Ramos (cell line): ENCODE results near the gene NPLOC4.

Experiments used
- in situ Hi-C: fragments of 300-500 bp; cut with MboI; formaldehyde crosslinking; loops from one replicate; pipeline ENCODE4 v1.14.3; 2022; ENCODE audit warnings: low sequenced_read_pairs; ENCODE audit not compliant: unreplicated experiment

The NPLOC4 gene

DNA sequence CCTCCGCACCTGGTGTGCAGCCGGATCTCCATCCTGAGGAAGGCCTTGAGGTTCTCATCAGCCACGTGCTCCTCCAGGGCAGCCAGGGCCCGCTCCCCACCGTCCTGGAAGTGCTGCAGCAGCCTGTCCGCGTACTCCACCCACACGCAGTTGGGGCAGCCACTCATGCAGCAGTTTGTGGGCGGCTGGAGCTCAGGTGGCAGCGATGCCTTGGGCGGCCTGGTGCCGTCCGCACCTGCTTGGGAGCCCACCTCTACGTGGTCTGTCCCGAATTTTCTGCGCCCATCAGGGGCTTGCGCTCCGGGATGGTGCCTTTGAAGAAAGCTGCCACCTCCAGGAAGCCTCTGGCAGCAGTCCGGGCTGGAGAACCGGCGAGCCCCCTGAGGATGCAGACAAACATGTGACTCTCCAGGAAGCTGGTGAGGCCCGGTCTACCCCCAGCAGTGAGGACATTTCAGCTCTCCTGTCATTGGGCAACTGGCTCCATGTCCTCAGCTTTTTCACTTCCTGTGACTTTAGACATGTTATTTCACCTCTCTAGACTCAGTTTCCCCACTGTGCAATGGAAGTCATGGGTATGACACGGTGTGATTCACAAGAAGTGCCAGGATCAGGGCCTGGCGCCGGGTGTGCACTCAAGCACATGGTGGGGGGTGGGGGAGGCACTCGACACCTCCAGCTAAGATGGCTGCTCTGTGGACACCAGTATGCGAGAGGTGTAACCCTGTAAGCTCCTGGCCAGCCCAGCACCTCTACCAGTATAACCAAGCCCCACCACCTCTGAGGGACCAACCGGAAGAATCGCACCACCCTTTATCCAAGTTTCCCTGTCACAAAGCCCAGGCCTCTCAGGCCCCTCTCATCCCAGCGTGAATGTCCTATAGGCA is 28.5 kb upstream of the NPLOC4 start:
- in situ Hi-C loops, result no loop called here

DNA sequence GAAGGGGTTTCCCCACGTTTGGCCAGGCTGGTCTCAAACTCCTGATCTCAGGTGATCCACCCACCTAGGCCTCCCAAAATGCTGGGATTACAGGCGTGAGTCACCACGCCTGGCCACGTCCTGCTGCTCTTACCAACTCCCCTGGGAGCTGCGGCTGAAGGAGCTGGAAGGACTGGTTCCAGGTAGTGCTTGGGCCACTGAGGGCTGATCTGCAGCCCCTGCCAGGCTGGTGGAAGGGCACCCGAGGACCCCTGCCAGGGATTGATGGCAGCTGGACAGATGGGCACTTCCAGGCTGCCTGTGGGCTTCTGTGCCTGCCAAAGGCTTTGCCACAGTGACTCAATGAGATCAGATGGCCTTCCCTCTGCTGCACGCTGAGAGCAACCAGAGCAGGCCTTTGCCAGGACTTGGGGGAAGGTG is 27.1 kb upstream of the NPLOC4 start:
- in situ Hi-C loops, result no loop called here

DNA sequence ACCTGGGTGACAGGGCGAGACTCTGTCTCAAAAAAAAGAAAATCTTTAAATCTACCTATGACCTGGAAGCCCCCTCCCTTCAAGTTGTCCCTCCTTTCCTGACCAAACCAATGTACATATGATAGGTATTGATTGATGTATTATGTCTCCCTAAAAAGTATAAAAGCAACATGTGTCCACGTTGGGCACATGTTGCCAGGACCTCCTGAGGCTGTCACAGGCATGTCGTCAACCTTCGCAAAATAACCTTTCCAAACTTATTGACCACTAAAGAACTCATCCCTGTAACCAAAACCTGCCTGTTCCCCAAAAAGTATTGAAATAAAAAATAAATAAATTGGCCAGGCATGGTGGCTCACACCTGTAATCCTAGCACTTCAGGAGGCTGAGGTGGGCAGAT is 25.1 kb upstream of the NPLOC4 start:
- in situ Hi-C loops, result no loop called here

DNA sequence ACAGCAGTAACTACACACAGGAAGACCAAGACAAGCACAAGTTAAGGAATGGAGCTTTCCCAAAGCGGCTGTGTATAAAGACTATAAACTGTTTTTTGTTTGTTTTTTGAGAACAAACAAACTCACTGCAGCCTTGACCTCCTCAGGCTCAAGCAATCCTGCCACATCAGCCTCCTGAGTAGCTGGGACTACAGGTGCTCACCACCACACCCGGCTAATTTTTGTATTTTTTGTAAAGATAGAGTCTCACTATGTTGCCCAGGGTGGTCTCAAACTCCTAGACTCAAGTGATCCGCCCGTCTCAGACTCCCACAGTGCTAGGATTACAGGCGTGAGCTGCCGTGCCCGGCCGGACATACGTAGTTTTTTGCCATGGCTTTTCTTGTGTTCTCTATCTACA is 23.5 kb upstream of the NPLOC4 start:
- in situ Hi-C loops, result no loop called here

DNA sequence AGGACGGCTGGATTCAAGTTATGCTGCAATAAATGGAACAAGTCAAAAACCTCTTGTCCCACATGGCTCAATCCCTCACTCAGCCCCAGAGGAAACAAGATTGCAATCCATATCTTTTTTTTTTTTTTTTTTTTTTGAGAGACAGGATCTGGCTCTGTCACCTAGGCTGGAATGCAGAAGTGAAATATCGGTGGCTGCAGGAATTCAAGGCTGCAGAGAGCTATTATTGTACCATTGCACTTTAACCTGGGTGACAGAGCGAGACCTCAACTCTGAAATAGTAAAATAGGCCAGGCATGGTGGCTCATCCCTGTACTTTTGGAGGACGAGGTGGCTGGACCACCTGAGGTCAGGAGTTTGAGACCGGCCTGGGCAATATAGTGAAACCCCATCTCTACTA is 22.1 kb upstream of the NPLOC4 start:
- in situ Hi-C loops, result no loop called here

DNA sequence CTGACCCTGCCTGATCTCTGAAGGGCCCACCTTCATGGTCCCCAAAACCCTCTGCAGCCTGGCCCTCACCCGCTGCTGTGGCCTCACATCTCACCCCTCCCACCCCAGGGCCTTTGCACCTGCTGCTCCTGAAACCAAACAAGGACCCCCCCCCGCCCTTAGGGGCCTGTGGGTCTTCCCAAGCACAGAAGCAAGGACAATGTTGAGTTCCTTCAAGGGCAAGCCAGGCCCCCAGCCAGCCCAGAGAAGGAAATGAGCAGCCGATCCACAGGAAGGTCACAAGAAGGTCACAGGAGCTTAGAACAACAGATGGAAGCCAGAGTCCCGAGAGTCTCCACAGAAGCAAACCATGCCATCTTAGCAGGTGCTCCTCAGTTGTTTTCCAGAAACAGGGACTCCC is 19.9 kb upstream of the NPLOC4 start:
- in situ Hi-C loops, result no loop called here

DNA sequence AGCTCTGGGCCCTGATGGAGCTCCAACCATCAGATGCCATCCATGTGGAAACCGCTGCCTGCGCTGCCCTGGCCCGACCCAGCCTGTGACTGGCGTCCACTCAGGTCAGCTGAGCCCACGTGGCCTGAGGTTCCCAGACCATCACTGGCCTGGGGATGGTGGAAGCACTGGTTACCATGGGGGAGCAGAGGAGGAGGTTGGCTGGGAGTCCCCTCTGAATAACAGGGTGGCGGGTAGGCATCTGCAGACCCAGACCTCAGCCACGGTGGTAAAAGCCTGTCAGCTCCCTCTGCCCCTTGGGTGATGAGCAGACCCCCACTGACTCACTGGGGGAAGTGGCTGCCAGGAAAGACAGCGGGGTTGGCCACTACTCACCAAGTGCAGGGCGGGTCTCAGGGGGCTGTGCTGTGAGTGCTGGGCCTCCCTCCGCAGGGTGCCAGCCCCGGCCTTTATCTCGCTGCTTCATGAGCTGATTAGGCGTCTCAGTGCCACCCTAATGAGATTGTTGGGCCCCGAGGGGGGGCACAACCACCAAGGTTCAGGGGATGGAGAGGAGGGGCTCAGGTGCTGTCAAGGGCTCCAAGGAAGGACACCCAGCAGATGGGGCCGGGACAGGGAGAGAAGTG is 19.3 kb upstream of the NPLOC4 start, which contains the start of gene PDE6G:
PDE6G (minus strand) TSS at position 425 of the 626 bp plus-strand sequence. CDS start 3,237 bp downstream, outside the sequence.
- in situ Hi-C loops, result no loop called here

DNA sequence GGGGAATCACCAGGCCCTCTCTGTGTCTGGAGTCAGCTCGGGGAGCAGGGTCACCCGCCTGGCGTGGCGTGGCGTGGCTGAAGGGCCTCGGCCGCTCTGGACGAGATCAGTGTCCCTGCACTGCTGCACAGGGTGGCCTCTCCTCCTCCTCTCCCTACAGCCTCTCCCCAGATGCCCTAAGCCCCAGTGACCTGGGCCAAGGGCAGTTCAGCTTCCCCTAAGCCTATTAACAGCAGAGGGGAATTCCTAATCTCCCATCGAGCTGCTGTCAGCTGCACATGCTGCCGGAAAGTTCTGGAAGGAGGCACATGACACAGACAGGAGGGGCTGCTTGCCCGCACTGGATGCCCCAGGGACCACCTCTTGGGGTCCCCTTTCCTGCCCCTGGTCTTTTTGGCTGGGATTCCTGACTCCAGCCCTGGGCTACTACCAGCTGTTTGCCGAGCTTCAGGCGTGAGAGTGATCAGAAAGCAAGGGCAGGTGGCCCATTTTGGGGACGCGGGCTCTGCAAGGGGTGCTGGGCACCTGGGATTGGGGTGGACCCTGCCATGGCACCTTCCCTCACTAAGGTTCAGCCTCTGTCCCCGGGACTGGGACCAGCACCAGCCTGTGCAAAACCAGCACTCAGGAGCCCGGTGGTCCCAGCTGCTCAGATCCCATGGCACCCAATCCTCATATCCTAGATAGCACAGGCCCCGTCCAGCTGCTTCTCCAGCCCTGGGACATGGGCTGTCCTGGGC is 18.6 kb upstream of the NPLOC4 start:
- in situ Hi-C loops, result no loop called here

DNA sequence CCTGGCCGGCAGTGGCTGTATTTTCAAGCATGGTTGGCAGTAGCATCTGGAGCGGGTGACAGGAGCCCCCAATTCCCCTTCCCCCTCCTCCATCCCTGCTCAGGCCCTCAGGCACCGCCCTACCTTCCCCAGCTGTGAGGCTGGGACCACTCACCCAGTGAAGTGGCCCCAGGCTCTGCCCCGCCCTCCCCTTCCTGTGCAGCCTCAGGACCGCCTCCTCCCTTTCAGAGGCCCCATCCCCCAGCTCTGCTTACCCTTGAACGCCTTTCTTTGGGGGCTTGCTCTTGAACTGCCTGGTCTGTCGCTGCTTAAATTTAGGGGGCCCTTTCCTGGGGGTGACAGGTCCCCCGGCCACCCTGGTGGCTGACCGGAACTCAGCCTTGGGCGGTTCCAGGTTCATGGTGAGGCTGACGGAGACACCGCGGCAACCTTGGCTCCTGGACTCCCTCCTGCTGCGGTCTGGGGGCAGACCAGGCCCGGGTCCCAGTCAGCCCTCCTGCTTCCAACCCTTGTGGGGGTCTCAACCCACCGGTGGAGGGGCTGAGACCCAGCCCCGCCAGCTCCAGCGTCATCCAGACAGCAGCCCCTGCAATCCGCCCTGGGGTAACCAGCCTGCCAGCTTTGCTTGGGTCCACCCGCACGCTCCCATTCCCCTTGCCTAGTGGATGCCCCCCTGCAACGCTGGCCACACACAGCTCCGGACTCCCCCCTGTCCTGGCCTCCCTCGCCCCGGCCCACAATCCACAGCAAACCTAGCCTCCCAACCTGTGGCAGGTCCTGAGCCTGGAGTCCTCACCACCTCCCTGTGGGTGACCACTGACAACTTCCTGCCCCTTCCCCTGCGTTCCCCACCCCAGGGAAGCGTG is 16.2 kb upstream of the NPLOC4 start:
- in situ Hi-C loops, result no loop called here

DNA sequence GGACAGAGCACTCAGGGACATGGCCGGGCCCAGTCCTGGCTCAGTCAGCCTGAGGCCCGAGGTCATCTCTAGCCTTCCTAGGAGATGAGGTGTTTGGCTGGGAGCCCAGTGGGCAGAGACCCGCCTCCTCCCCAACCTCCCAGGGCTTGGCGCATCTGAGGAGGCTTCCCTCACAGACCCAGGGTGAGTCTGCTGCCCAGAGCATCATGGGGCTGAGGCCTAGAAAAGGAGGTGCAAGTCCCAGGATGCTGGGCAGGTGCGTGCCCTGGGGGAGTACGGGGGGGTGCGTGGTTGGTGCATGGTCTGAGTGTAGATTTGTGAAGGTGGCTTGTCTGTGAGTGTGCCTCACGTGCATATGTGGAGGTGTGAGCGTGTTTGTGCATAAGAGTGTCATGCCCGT is 14.8 kb upstream of the NPLOC4 start:
- in situ Hi-C loops, result no loop called here

DNA sequence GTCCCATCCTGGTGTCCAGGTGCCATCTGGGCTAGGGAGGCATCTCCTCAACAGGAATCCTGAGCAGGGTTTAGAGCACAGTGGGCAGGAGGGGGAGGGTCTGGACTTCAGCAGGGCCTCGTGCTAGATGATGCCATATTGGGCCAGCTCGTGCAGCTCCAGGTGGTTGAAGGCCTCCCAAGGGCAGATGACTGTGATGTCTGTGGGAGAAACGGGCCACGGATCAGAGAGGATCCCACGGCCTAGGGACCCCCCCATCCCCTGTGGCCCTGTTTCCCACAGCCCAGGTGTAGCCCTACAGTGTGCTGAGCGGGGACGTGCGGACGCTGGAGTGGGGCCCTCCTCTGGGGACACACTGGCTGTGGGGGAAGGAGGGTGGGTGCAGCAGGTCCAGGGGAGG is 14.0 kb upstream of the NPLOC4 start:
- in situ Hi-C loops, result no loop called here

DNA sequence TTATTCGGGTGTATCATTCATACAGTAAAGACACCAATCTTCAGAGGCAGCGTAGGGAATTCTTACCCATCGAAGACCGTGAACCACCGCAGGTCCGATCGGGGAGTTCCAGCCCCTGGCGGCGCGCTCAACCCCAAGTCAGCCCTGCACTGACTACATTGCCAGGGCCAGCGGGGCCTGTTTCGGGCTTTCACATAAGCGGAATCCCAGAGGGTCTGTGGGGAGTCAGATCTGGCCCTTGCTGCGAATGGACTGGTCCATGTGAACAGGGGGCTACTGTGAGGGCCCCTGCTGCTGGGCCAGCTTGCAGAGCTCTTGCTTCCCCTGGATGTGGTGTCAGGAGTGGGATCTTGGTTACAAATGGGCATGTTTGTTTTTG is 11.8 kb upstream of the NPLOC4 start:
- in situ Hi-C loops, result no loop called here

DNA sequence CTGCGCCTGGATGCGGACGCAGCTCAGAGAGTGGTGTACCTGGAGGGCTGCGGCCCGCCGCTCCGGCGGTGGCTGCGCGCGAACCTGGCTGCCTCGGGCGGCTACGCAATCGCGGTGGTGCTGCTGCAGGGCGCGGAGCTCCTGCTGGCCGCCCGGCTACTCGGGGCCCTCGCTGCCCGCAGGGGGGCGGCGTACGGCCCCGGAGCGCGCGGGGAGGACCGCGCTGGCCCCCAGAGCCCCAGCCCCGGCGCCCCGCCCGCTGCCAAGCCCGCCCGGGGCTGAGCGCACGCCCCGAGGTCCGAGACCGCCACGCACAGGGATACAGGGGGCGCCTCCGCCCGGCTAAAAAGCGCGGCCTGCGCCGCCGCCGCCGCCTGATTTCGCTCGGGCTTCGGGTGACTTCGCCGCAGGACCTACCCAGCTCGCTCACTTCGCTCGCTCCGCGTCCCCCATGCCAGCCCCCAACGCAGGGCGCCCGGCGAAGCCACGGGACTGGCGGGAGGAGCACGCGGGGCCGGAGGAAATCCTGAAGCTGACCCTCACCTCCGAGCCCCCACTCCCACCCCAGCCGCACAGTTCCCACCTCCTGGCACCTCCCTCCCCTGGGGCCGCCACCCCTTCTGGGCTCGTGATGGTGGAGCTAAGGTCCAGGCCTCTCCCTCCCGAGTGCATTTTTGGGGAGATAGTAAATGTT is 11.2 kb upstream of the NPLOC4 start:
- in situ Hi-C loops, result no loop called here

DNA sequence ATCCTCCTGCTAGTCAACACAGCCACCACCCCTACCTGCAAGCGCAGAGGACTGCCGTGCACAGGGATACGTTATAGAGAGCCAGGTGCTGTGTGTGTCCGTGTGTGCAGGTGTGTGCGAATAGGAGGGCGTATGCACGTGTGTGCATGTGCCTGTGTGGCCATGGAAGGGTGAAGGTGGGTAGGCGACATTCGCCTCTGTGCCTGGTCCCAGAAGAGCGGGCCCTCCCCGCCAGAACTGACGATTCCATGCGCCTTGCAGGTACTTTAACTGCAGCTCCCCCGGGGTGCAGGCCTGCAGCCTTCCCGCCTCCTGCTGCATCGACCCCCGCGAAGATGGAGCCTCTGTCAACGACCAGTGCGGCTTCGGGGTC is 10.7 kb upstream of the NPLOC4 start:
- in situ Hi-C loops, result no loop called here

DNA sequence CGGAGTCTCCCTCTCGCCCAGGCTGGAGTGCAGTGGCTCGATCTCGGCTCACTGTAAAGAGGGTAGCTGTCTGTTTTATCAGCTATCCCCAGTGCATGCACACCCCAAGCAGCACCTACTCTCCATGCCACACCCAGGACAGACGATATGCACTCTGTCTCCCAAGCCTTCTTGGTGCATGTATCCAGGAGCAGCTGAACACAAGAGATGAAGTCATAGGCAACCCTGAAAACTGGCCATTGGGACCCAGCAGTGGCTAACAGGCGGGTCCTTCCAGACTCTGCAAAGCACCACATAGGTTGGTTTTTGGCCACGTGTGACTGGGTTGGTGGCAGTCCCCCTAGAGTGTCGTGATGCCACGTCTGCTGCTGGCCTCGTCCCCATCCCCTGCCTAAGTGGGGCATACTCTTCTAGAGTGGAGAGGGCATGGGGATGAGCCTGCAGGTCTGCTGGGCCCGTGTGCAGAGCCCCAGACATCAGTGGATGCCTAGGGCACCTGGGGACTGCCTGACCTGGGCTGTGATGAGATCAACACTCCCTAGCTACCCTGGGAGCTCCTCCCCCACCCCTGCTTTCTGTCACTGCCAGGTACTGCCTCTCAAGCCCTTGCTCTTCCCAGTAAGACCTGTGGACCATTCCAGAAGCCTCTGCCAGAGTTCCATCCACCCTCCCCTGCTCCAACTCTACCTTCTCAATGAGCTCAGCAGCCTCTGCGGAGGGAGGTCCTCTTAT is 10.1 kb upstream of the NPLOC4 start:
- in situ Hi-C loops, result no loop called here

DNA sequence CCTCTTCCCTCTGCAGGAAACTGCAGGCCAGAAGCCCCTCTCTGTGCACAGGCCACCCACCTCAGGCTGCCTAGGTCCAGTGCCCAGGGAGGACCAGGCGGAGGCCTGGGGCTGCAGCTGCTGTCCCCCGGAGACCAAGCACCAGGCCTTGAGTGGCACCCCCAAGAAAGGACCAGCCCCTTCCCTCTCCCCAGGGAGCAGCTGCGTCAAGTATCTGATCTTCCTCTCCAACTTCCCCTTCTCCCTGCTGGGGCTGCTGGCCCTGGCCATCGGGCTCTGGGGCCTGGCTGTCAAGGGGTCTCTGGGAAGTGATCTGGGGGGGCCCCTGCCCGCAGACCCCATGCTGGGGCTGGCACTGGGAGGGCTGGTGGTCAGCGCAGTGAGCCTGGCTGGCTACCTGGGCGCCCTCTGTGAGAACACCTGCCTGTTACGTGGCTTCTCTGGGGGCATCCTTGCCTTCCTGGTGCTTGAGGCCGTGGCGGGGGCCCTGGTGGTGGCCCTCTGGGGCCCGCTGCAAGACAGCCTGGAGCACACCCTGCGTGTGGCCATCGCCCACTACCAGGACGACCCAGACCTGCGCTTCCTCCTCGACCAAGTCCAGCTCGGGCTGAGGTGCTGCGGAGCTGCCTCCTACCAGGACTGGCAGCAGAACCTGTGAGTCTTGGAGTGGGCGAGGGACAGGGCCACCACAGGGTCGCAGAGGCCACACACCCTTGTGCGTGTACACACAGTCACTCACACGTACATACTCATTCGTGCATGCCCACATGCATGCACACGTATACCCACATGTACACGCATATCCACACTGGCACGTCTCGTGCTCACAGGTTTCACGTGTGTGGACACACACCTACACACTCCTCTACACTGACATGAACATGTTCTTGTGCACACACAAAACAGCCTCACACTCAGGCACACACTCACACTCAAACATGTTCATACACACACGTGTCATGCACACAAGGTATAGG is 8.4 kb upstream of the NPLOC4 start:
- in situ Hi-C loops, result no loop called here

DNA sequence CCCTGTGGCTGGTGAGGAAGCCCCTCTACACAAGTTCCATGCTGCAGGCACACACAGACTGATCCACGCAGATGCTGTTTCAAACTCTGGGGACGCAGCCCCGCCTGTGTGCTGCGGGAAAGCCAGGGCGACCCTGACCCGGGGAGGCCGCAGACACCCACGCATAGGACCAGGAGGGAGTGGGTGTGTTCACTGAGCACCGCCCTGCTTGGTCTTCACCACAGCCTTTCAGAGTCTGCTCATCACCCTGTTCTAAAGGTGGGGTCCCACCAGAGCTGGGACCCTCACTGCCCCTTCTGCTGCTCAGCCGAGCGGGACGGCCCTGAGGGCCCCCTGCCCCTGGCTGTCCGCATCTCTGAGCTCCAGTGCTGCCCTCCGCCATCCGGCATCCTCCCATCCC is 7.6 kb upstream of the NPLOC4 start:
- in situ Hi-C loops, result no loop called here
